HepG2 (cell line): ENCODE measurements around the gene TMEM258. TPM values are rescaled to one million over a fixed set of nuclear protein-coding genes. Genes with fewer than 3 reads are reported as not detected.

ENCODE experiments used
- CAMTA2 ChIP-seq: sonication (generic); formaldehyde crosslinking; IDR thresholded peaks from 2 replicates; pipeline ENCODE4 v1.4.0; 2020; ENCODE audit warnings: mild to moderate bottlenecking, missing genetic modification reagents, borderline replicate concordance
- FOXO1 ChIP-seq: sonication (generic); formaldehyde crosslinking; IDR thresholded peaks from 2 replicates; pipeline ENCODE4 v1.4.0; 2020; ENCODE audit warnings: missing genetic modification reagents
- ISL2 ChIP-seq: sonication (generic); formaldehyde crosslinking; IDR thresholded peaks from 2 replicates; pipeline ENCODE4 v1.5.0; 2020; ENCODE audit warnings: missing genetic modification reagents
- KDM3A ChIP-seq: IDR thresholded peaks from 2 replicates; pipeline ENCODE4 v1.6.1; 2018; ENCODE audit warnings: low read depth, missing compliant biosample characterization
- PCBP2 ChIP-seq: fragments of 200-400 bp; formaldehyde crosslinking; optimal IDR thresholded peaks from 2 replicates; pipeline ENCODE3; 2018; ENCODE audit warnings: low read length, low read depth; ENCODE audit not compliant: poor library complexity, severe bottlenecking
- REST ChIP-seq, 2 experiments: IDR thresholded peaks; 2 replicates each; pipeline ENCODE4 v1.6.1; 2011 to 2012; ENCODE audit warnings: low read length in 2 of 2, borderline replicate concordance in 1 of 2, low read depth in 1 of 2, mild to moderate bottlenecking in 1 of 2, moderate library complexity in 1 of 2
- SKIL ChIP-seq: sonication (generic); formaldehyde crosslinking; IDR thresholded peaks from 2 replicates; pipeline ENCODE4 v1.8.0; 2022; ENCODE audit warnings: missing genetic modification reagents, mild to moderate bottlenecking, moderate library complexity, borderline replicate concordance
- SOX5 ChIP-seq: IDR thresholded peaks from 2 replicates; pipeline ENCODE4 v1.6.1; 2016; ENCODE audit warnings: borderline replicate concordance
- XRCC5 ChIP-seq: fragments of 200-400 bp; formaldehyde crosslinking; optimal IDR thresholded peaks from 2 replicates; pipeline ENCODE3; 2017; ENCODE audit warnings: mild to moderate bottlenecking, low read length
- ZNF564 ChIP-seq: sonication (generic); formaldehyde crosslinking; IDR thresholded peaks from 2 replicates; pipeline ENCODE4 v1.8.1; 2023; ENCODE audit warnings: mild to moderate bottlenecking, missing genetic modification reagents
- ZNF574 ChIP-seq: sonication (generic); formaldehyde crosslinking; IDR thresholded peaks from 2 replicates; pipeline ENCODE4 v1.4.0; 2020; ENCODE audit warnings: missing genetic modification reagents
- ZNF629 ChIP-seq: sonication (generic); formaldehyde crosslinking; conservative IDR thresholded peaks from 2 replicates; pipeline ENCODE4 v1.5.0; 2020; ENCODE audit warnings: missing genetic modification reagents
- polyA plus RNA-seq, 8 experiments: library from polyadenylated mRNA; depleted of rRNA in 3 of 8; stranded (reverse) in 7 of 8; unstranded in 1 of 8; fragments of >200 nt; fragmentation: Illumina TruSeq in 4 of 8; extraction: Trizol in 4 of 8; gene quantifications; 2 replicates each; pipeline versions ENCODE4 v1.2.1 to v1.2.3, GENCODE V29; 2011 to 2016; ENCODE audit warnings: low read depth in 4 of 8, missing spikeins in 1 of 8, mixed read lengths in 1 of 8; ENCODE audit not compliant: insufficient read depth in 1 of 8
- total RNA-seq, 5 experiments: library from RNA; depleted of rRNA; stranded (reverse); fragments of >200 nt; fragmentation: Illumina TruSeq; extraction: Trizol; gene quantifications; 2 replicates each; pipeline ENCODE4 v1.2.3, GENCODE V29; 2016; ENCODE audit warnings: low read depth in 1 of 5
- TF ChIP-seq, protein P1 (sequence below): sonication (generic); formaldehyde crosslinking; IDR thresholded peaks from 2 replicates; pipeline ENCODE4 v1.4.0; 2020; ENCODE audit warnings: mild to moderate bottlenecking, missing genetic modification reagents, borderline replicate concordance

The TMEM258 gene
- total and polyA plus RNA-seq, 2 of the 13 experiments (the other 11 are each of a cell fraction or from before 2014, with no cell fraction given) = 175 to 424 TPM

GRCh38 chr11:61747192-61747966, 45.0 kb downstream of the TMEM258 start (continued):
- TF ChIP-seq ISL2 (CRISPR knock-in tag) = no peak
- peak; percentile 87 for TF ChIP-seq KDM3A
- peak; percentile 68; the same call in 1 of the 2 replicates for TF ChIP-seq ZNF574 (CRISPR knock-in tag)
- peak; percentile 68 for TF ChIP-seq FOXO1 (CRISPR knock-in tag)
- no peak for TF ChIP-seq ZNF564 (CRISPR knock-in tag)
- TF ChIP-seq XRCC5 = peak; percentile 79
- no peak for TF ChIP-seq REST (IDR thresholded peaks at IDR 0.05; ENCODE audit: borderline replicate concordance in 1 of 2, low read depth in 1 of 2, low read length in 2 of 2)
- TF ChIP-seq PCBP2 = no peak
- TF ChIP-seq SKIL (CRISPR knock-in tag) = no peak
- 0 out of 2 replicates have a peak, but pooled peaks have one; percentile 58 for TF ChIP-seq CAMTA2
- TF ChIP-seq ZNF629 (CRISPR knock-in tag) = no peak
- TF ChIP-seq, protein P1, sequence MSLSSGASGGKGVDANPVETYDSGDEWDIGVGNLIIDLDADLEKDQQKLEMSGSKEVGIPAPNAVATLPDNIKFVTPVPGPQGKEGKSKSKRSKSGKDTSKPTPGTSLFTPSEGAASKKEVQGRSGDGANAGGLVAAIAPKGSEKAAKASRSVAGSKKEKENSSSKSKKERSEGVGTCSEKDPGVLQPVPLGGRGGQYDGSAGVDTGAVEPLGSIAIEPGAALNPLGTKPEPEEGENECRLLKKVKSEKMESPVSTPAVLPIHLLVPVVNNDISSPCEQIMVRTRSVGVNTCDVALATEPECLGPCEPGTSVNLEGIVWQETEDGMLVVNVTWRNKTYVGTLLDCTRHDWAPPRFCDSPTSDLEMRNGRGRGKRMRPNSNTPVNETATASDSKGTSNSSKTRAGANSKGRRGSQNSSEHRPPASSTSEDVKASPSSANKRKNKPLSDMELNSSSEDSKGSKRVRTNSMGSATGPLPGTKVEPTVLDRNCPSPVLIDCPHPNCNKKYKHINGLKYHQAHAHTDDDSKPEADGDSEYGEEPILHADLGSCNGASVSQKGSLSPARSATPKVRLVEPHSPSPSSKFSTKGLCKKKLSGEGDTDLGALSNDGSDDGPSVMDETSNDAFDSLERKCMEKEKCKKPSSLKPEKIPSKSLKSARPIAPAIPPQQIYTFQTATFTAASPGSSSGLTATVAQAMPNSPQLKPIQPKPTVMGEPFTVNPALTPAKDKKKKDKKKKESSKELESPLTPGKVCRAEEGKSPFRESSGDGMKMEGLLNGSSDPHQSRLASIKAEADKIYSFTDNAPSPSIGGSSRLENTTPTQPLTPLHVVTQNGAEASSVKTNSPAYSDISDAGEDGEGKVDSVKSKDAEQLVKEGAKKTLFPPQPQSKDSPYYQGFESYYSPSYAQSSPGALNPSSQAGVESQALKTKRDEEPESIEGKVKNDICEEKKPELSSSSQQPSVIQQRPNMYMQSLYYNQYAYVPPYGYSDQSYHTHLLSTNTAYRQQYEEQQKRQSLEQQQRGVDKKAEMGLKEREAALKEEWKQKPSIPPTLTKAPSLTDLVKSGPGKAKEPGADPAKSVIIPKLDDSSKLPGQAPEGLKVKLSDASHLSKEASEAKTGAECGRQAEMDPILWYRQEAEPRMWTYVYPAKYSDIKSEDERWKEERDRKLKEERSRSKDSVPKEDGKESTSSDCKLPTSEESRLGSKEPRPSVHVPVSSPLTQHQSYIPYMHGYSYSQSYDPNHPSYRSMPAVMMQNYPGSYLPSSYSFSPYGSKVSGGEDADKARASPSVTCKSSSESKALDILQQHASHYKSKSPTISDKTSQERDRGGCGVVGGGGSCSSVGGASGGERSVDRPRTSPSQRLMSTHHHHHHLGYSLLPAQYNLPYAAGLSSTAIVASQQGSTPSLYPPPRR (CRISPR knock-in tag) = peak; percentile 39; the same call in 1 of the 2 replicates
- 0 out of 2 replicates have a peak, but pooled peaks have one; percentile 41 for TF ChIP-seq SOX5 (CRISPR knock-in tag)
